Measurements from ENCODE around the gene RTN4RL1.

GRCh38 chr17:2034157-2034556 lies 9.0 kb upstream of the RTN4RL1 start:
- no peak for TF ChIP-seq CTCF (IDR thresholded peaks at IDR 0.05)
- TF ChIP-seq POLR2A (IDR thresholded peaks at IDR 0.05): no peak
